ENCODE measurements around the gene TMEM203.

The TMEM203 gene

GRCh38 chr9:137237759-137238726 is 32.6 kb upstream of the TMEM203 start:
- Histone ChIP-seq H2AFZ (ENCODE audit: low read depth, low read length) (no peak overlapping the region), H3K27ac (ENCODE audit: low read length) (peak overlapping the region; percentile 21; the same call in 1 of the 2 replicates), H3K36me3 (replicated peaks; ENCODE audit: low read depth, low read length) (peaks cover 10% of the 10 kb centered on the region), H4K20me1 (ENCODE audit: insufficient read depth, low read length) (peaks cover 15% of the 10 kb centered on the region), H3K4me1 (ENCODE audit: low read length) (peaks cover 49% of the 10 kb centered on the region), H3K79me2 (ENCODE audit: low read length) (peaks cover 45% of the 10 kb centered on the region), H3K4me3 (ENCODE audit: low read length) (peak overlapping the region; percentile 82; the same call in 1 of the 2 replicates), H3K4me2 (ENCODE audit: low read length) (peak overlapping the region; percentile 96), H3K27me3 (ENCODE audit: low read depth, low read length) (0 out of 2 replicates have a peak, but pooled peaks cover 2% of the 10 kb centered on the region), H3K9ac (ENCODE audit: low read length) (peak overlapping the region; percentile 62; the same call in 1 of the 2 replicates), H3K9me3 (ENCODE audit: insufficient read depth, low read length) (no peaks in the 10 kb centered on the region)
- TF ChIP-seq CTCF (IDR thresholded peaks at IDR 0.05; ENCODE audit: low read depth, low read length), result no peak
- TF ChIP-seq EZH2phosphoT487 (IDR thresholded peaks at IDR 0.05; ENCODE audit: low read depth), result no peak

DNA sequence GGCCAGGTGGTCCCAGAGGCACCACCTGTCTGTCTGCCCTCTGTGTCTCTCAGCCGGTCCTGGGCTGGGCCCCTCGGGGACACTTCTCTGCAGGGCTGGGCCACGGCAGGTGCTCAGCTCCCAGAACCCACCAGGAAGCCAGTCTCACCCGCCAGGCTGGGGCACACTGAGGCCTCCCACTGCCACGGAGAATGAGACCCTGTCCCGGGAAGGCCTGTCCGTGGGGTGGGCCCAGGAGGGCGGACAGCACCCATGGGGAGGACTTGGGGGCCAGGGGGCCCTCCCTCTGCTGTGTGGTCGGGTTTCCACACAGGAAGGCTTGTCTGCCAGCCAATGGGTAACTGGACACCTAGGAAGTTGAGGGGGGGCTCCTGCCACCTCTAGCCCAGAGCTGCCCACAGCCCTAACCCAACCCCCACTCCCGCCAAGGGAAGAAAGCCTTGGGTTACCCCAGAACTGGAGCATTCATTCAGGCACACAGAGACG is 31.5 kb upstream of the TMEM203 start:
- Histone ChIP-seq H2AFZ (ENCODE audit: low read depth, low read length) (no peak overlapping the region), H3K27ac (ENCODE audit: low read length) (peak overlapping the region; percentile 21), H3K79me2 (ENCODE audit: low read length) (peaks cover 35% of the 10 kb centered on the region), H3K27me3 (ENCODE audit: low read depth, low read length) (0 out of 2 replicates have a peak, but pooled peaks cover 2% of the 10 kb centered on the region), H3K4me3 (ENCODE audit: low read length) (peak overlapping the region; percentile 82), H3K9ac (ENCODE audit: low read length) (peak overlapping the region; percentile 62), H3K4me1 (ENCODE audit: low read length) (peaks cover 42% of the 10 kb centered on the region), H3K36me3 (replicated peaks; ENCODE audit: low read depth, low read length) (peaks cover 4% of the 10 kb centered on the region), H3K9me3 (ENCODE audit: insufficient read depth, low read length) (no peaks in the 10 kb centered on the region), H4K20me1 (ENCODE audit: insufficient read depth, low read length) (peaks cover 5% of the 10 kb centered on the region), H3K4me2 (ENCODE audit: low read length) (peak overlapping the region; percentile 96)
- TF ChIP-seq CTCF (IDR thresholded peaks at IDR 0.05; ENCODE audit: low read depth, low read length) (no peak), EZH2phosphoT487 (IDR thresholded peaks at IDR 0.05; ENCODE audit: low read depth) (no peak)

GRCh38 chr9:137236238-137236935 is 30.9 kb upstream of the TMEM203 start:
- no peaks in the 10 kb centered on the region for H4K20me1 ChIP-seq (ENCODE audit: insufficient read depth, low read length)
- H3K4me1 ChIP-seq (ENCODE audit: low read length), result peaks cover 42% of the 10 kb centered on the region
- peak overlapping the region; percentile 63 for H3K9ac ChIP-seq (ENCODE audit: low read length)
- H3K27me3 ChIP-seq (ENCODE audit: low read depth, low read length), result 0 out of 2 replicates have a peak, but pooled peaks cover 2% of the 10 kb centered on the region
- peak overlapping the region; percentile 96 for H3K4me2 ChIP-seq (ENCODE audit: low read length)
- TF ChIP-seq EZH2phosphoT487 (IDR thresholded peaks at IDR 0.05; ENCODE audit: low read depth) (no peak), CTCF (IDR thresholded peaks at IDR 0.05; ENCODE audit: low read depth, low read length) (peak; percentile 93)
- H3K79me2 ChIP-seq (ENCODE audit: low read length), result peaks cover 30% of the 10 kb centered on the region
- peak overlapping the region; percentile 34 for H3K27ac ChIP-seq (ENCODE audit: low read length)
- H3K36me3 ChIP-seq (replicated peaks; ENCODE audit: low read depth, low read length), result no peaks in the 10 kb centered on the region
- H3K9me3 ChIP-seq (ENCODE audit: insufficient read depth, low read length), result no peaks in the 10 kb centered on the region
- H3K4me3 ChIP-seq (ENCODE audit: low read length), result peak overlapping the region; percentile 82
- H2AFZ ChIP-seq (ENCODE audit: low read depth, low read length), result no peak overlapping the region

Measured in OCI-LY3 (cell line).